IMR-90 (cell line): Measurements from ENCODE around the gene ITSN1.

Source experiments
- MAFK ChIP-seq: IDR thresholded peaks from 2 replicates; pipeline ENCODE4 v1.6.1; 2012; ENCODE audit warnings: low read depth, low read length, improper control_type of control experiment
- MXI1 ChIP-seq: IDR thresholded peaks from 2 replicates; pipeline ENCODE4 v1.6.1; 2012; ENCODE audit warnings: low read depth, mild to moderate bottlenecking, low read length, moderate library complexity, borderline replicate concordance
- POLR2A ChIP-seq: IDR thresholded peaks from 2 replicates; pipeline ENCODE4 v1.6.1; 2012; ENCODE audit warnings: mild to moderate bottlenecking, low read depth, low read length
- RCOR1 ChIP-seq: IDR thresholded peaks from 2 replicates; pipeline ENCODE4 v1.6.1; 2012; ENCODE audit warnings: mild to moderate bottlenecking, low read length, improper control_type of control experiment; ENCODE audit not compliant: insufficient replicate concordance
- TF ChIP-seq, protein P1 (sequence below): conservative IDR thresholded peaks from 2 replicates; pipeline ENCODE4 v1.5.1; 2012; ENCODE audit warnings: mild to moderate bottlenecking, low read depth, low read length, improper control_type of control experiment

DNA sequence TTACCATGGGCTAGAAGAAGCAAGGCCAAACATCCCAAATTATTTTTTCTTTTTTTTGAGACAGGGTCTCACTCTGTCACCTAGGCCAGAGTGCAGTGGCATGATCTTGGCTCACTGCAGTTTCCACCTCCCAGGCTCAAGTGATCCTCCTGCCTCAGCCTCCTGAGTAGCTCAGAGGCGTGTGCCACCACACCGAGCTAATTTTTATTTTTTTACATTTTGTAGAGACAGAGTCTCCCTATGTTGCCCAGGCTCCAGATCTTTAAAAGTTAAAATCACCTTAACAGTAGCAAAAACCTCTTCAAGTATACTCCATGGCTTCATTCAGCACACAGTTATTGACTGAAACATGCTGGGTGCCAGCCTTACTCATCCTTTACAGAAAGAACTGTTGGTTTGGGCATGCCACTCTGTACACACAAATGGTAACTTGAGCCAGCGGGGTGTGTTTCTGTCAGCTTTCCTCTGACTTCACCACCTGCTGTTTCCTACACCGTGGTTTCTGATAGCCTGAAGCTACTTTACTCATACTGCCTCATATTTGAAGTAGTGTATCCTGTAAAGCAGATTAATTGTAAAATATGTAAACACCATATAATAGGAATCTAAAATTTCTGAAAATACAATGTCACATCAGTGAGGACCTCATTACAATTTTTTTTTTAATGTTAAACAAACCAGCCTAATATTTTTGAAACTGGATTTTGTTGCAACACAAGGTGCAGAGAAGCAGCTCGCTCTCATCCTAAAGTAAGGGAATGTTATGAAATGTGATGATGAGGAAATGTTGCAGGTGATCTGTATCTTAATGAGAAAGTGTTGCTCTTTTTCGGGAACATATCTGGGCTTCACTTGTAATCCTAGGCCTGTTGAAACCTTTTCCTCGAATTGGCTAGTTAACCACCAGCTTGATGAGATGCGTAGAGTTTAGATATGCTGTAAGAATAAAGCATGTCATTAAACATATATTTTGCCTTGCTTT lies 159.4 kb downstream of the ITSN1 start:
- TF ChIP-seq POLR2A (no peak), MAFK (no peak), RCOR1 (no peak), MXI1 (no peak)
- TF ChIP-seq, protein P1, sequence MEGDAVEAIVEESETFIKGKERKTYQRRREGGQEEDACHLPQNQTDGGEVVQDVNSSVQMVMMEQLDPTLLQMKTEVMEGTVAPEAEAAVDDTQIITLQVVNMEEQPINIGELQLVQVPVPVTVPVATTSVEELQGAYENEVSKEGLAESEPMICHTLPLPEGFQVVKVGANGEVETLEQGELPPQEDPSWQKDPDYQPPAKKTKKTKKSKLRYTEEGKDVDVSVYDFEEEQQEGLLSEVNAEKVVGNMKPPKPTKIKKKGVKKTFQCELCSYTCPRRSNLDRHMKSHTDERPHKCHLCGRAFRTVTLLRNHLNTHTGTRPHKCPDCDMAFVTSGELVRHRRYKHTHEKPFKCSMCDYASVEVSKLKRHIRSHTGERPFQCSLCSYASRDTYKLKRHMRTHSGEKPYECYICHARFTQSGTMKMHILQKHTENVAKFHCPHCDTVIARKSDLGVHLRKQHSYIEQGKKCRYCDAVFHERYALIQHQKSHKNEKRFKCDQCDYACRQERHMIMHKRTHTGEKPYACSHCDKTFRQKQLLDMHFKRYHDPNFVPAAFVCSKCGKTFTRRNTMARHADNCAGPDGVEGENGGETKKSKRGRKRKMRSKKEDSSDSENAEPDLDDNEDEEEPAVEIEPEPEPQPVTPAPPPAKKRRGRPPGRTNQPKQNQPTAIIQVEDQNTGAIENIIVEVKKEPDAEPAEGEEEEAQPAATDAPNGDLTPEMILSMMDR: no peak
